ENCODE measurements around the gene MYOZ3. TPM values are rescaled to one million over a fixed set of nuclear protein-coding genes. Genes with fewer than 3 reads are reported as not detected.

The MYOZ3 gene
- polyA plus RNA-seq, 1 experiment: 0.13 TPM

- ChIA-PET POLR2A (interaction anchor here (0.5 kb wide), 1 partner anchor 346 kb away, joined by 7 read pairs; no protein-coding TSS in a partner anchor), CTCF (interaction anchor here (0.7 to 1.8 kb wide), 11 partner anchors 10 to 101 kb away, joined by 3 to 5 read pairs (median 3); partner anchors contain the start of gene MYOZ3)
- peaks cover 37% of the 10 kb centered on the region for H3K36me3 ChIP-seq (ENCODE audit: control insufficient read depth, insufficient read depth, low read length)
Measured at GRCh38 chr5:150651924-150652671, 9.0 kb upstream of the MYOZ3 start.

GRCh38 chr5:150653145-150653761 is 7.8 kb upstream of the MYOZ3 start:
- no peaks in the 10 kb centered on the region for H3K27me3 ChIP-seq (ENCODE audit: control insufficient read depth, insufficient read depth, low read length)
- TF ChIP-seq CTCF (IDR thresholded peaks at IDR 0.05; ENCODE audit: insufficient read depth, low read depth, low read length): peak; percentile 47
- ChIA-PET CTCF (interaction anchor here (0.6 to 6.4 kb wide), 18 partner anchors 8 to 194 kb away, joined by 3 to 78 read pairs (median 4); partner anchors contain the start of genes MYOZ3, RBM22 and SYNPO), POLR2A (interaction anchor here (0.6 kb wide), 1 partner anchor 9 kb away, joined by 3 read pairs; no protein-coding TSS in a partner anchor)
- no peak overlapping the region for H3K4me3 ChIP-seq (ENCODE audit: low read depth, low read length)
- H3K36me3 ChIP-seq (ENCODE audit: control insufficient read depth, insufficient read depth, low read length): peaks cover 33% of the 10 kb centered on the region
- no peak for DNase-seq (ENCODE audit: low read depth)

More at GRCh38 chr5:150651924-150652671, 9.0 kb upstream of the MYOZ3 start:
- DNase-seq (ENCODE audit: low read depth): no peak
- no peak for TF ChIP-seq CTCF (IDR thresholded peaks at IDR 0.05; ENCODE audit: insufficient read depth, low read depth, low read length)
- Histone ChIP-seq H3K4me3 (ENCODE audit: low read depth, low read length) (no peak overlapping the region), H3K27me3 (ENCODE audit: control insufficient read depth, insufficient read depth, low read length) (no peaks in the 10 kb centered on the region)

GRCh38 chr5:150653762-150654556 is 7.1 kb upstream of the MYOZ3 start:
- DNase-seq (ENCODE audit: low read depth): no peak
- Histone ChIP-seq H3K4me3 (ENCODE audit: low read depth, low read length) (no peak overlapping the region), H3K27me3 (ENCODE audit: control insufficient read depth, insufficient read depth, low read length) (no peaks in the 10 kb centered on the region), H3K36me3 (ENCODE audit: control insufficient read depth, insufficient read depth, low read length) (peaks cover 26% of the 10 kb centered on the region)
- ChIA-PET CTCF (interaction anchor here (0.6 to 6.4 kb wide), 18 partner anchors 8 to 509 kb away, joined by 3 to 78 read pairs (median 4); partner anchors contain the start of genes IRGM, MYOZ3, RBM22 and SYNPO), POLR2A (interaction anchor here (0.6 kb wide), 1 partner anchor 10 kb away, joined by 3 read pairs; no protein-coding TSS in a partner anchor)
- TF ChIP-seq CTCF (IDR thresholded peaks at IDR 0.05; ENCODE audit: insufficient read depth, low read depth, low read length): no peak

- H3K27me3 ChIP-seq (ENCODE audit: control insufficient read depth, insufficient read depth, low read length): no peaks in the 10 kb centered on the region
- no peak for TF ChIP-seq CTCF (IDR thresholded peaks at IDR 0.05; ENCODE audit: insufficient read depth, low read depth, low read length)
- DNase-seq (ENCODE audit: low read depth): no peak
- ChIA-PET CTCF (interaction anchor here (0.7 to 6.4 kb wide), 6 partner anchors 9 to 192 kb away, joined by 3 to 78 read pairs (median 4); partner anchors contain the start of genes IRGM and SYNPO), POLR2A (no interaction called here)
- H3K4me3 ChIP-seq (ENCODE audit: low read depth, low read length): no peak overlapping the region
- H3K36me3 ChIP-seq (ENCODE audit: control insufficient read depth, insufficient read depth, low read length): peaks cover 18% of the 10 kb centered on the region
Measured at GRCh38 chr5:150655221-150655620, 5.8 kb upstream of the MYOZ3 start.

Measured in BJ (cell line).